HUES6 (cell line): ENCODE data around the gene NR2C2.
"Not testable (repeated sequence)": the region's sequence is repeated elsewhere in the genome, so short reads cannot be mapped to it uniquely, and the experiment has no call there.

Experiments used
- H3K27ac ChIP-seq: 2 replicates; pipeline ENCODE4 v1.7.0; 2013; ENCODE audit warnings: low read depth, mild to moderate bottlenecking, low read length, inconsistent platforms
- H3K27me3 ChIP-seq: 2 replicates; pipeline ENCODE4 v1.6.1; 2013; ENCODE audit warnings: low read length; ENCODE audit not compliant: control insufficient read depth, insufficient read depth
- H3K36me3 ChIP-seq: 2 replicates; pipeline ENCODE4 v1.6.1; 2013; ENCODE audit warnings: low read length; ENCODE audit not compliant: control insufficient read depth, insufficient read depth
- H3K4me1 ChIP-seq: 2 replicates; pipeline ENCODE4 v1.6.1; 2013; ENCODE audit warnings: low read length; ENCODE audit not compliant: control insufficient read depth, insufficient read depth
- H3K4me3 ChIP-seq: 2 replicates; pipeline ENCODE4 v1.5.1; 2013; ENCODE audit warnings: low read depth, low read length
- H3K9ac ChIP-seq: one replicate; pipeline ENCODE4 v1.6.1; 2013; ENCODE audit warnings: mild to moderate bottlenecking, low read length
- H3K9me3 ChIP-seq: 2 replicates; pipeline ENCODE4 v1.6.1; 2013; ENCODE audit warnings: low read depth, low read length; ENCODE audit not compliant: control insufficient read depth, insufficient read depth

Gene NR2C2

GRCh38 chr3:14947100-14947885 is at the start of gene NR2C2:
TSS of gene NR2C2 (plus strand) at chr3:14947583. CDS start at chr3:15003915, 56,332 bp downstream.
- H3K4me3 ChIP-seq: peak within 1 kb of the TSS; percentile 98
- no peaks in the 10 kb centered on the region for H3K27me3 ChIP-seq
- H3K9me3 ChIP-seq: no peaks in the 10 kb centered on the region
- peaks cover 39% of the 10 kb centered on the region for H3K36me3 ChIP-seq
- peak within 1 kb of the TSS; percentile 98 for H3K9ac ChIP-seq
- peak within 1 kb of the TSS; percentile 98 for H3K27ac ChIP-seq
- H3K4me1 ChIP-seq: peaks cover 19% of the 10 kb centered on the region

GRCh38 chr3:14898929-14899328 is 48.5 kb upstream of the NR2C2 start:
- no peaks in the 10 kb centered on the region for H3K9me3 ChIP-seq
- H3K27ac ChIP-seq: no peak overlapping the region
- no peak overlapping the region for H3K4me3 ChIP-seq
- peaks cover 16% of the 10 kb centered on the region for H3K4me1 ChIP-seq
- H3K9ac ChIP-seq: no peak overlapping the region
- H3K36me3 ChIP-seq: no peaks in the 10 kb centered on the region; the same call in 1 of the 2 replicates
- H3K27me3 ChIP-seq: no peaks in the 10 kb centered on the region

- H3K4me1 ChIP-seq: peaks cover 16% of the 10 kb centered on the region
- H3K9me3 ChIP-seq: peaks cover 1% of the 10 kb centered on the region; the same call in 1 of the 2 replicates
- no peaks in the 10 kb centered on the region; the same call in 1 of the 2 replicates for H3K36me3 ChIP-seq
- no peak overlapping the region for H3K4me3 ChIP-seq
- H3K27ac ChIP-seq: no peak overlapping the region
- no peak overlapping the region for H3K9ac ChIP-seq
- no peaks in the 10 kb centered on the region for H3K27me3 ChIP-seq
These were observed 47.3 kb upstream of the NR2C2 start for GRCh38 chr3:14899993-14900618.

GRCh38 chr3:14900881-14901873 is 46.2 kb upstream of the NR2C2 start:
- no peaks in the 10 kb centered on the region for H3K27me3 ChIP-seq
- H3K9ac ChIP-seq: no peak overlapping the region
- H3K36me3 ChIP-seq: no peaks in the 10 kb centered on the region; the same call in 1 of the 2 replicates
- no peak overlapping the region for H3K27ac ChIP-seq
- H3K9me3 ChIP-seq: peaks cover 10% of the 10 kb centered on the region
- peaks cover 16% of the 10 kb centered on the region for H3K4me1 ChIP-seq
- no peak overlapping the region for H3K4me3 ChIP-seq

GRCh38 chr3:14902719-14903118 is 44.7 kb upstream of the NR2C2 start:
- Histone ChIP-seq H3K4me1 (peaks cover 16% of the 10 kb centered on the region), H3K36me3 (no peaks in the 10 kb centered on the region; the same call in 1 of the 2 replicates), H3K27me3 (no peaks in the 10 kb centered on the region), H3K9ac (no peak overlapping the region), H3K27ac (no peak overlapping the region), H3K9me3 (peaks cover 10% of the 10 kb centered on the region), H3K4me3 (no peak overlapping the region)

GRCh38 chr3:14903501-14903900 is 43.9 kb upstream of the NR2C2 start:
- not testable (repeated sequence) for H3K36me3 ChIP-seq, H3K27me3 ChIP-seq, H3K9ac ChIP-seq, H3K9me3 ChIP-seq, H3K27ac ChIP-seq, H3K4me3 ChIP-seq
- H3K4me1 ChIP-seq: peaks cover 16% of the 10 kb centered on the region

GRCh38 chr3:14905055-14905657 is 42.2 kb upstream of the NR2C2 start:
- H3K27me3 ChIP-seq: no peaks in the 10 kb centered on the region
- no peak overlapping the region for H3K9ac ChIP-seq
- no peak overlapping the region for H3K4me3 ChIP-seq
- peaks cover 10% of the 10 kb centered on the region for H3K9me3 ChIP-seq
- no peak overlapping the region for H3K27ac ChIP-seq
- H3K36me3 ChIP-seq: no peaks in the 10 kb centered on the region; the same call in 1 of the 2 replicates
- peaks cover 12% of the 10 kb centered on the region; the same call in 1 of the 2 replicates for H3K4me1 ChIP-seq

- no peaks in the 10 kb centered on the region for H3K27me3 ChIP-seq
- peaks cover 2% of the 10 kb centered on the region; the same call in 1 of the 2 replicates for H3K4me1 ChIP-seq
- no peak overlapping the region for H3K9ac ChIP-seq
- H3K36me3 ChIP-seq: no peaks in the 10 kb centered on the region
- no peak overlapping the region for H3K27ac ChIP-seq
- H3K9me3 ChIP-seq: peaks cover 10% of the 10 kb centered on the region
- H3K4me3 ChIP-seq: no peak overlapping the region
These were observed 40.9 kb upstream of the NR2C2 start for GRCh38 chr3:14906355-14906971.

GRCh38 chr3:14907043-14907966 is 40.1 kb upstream of the NR2C2 start:
- H3K9me3 ChIP-seq: peaks cover 10% of the 10 kb centered on the region
- H3K36me3 ChIP-seq: no peaks in the 10 kb centered on the region
- H3K4me3 ChIP-seq: no peak overlapping the region
- H3K27ac ChIP-seq: no peak overlapping the region
- no peaks in the 10 kb centered on the region for H3K27me3 ChIP-seq
- no peaks in the 10 kb centered on the region for H3K4me1 ChIP-seq
- no peak overlapping the region for H3K9ac ChIP-seq
